22Rv1 (cell line): Measurements from ENCODE around the gene HPD.

Source experiments
- ZFX ChIP-seq: fragments of 450-650 bp; IDR thresholded peaks from 2 replicates; pipeline ENCODE4 v1.6.1; 2017; ENCODE audit warnings: antibody characterized with exemption, borderline replicate concordance
- TF ChIP-seq, protein P1 (sequence below): fragments of 450-650 bp; IDR thresholded peaks from 2 replicates; pipeline ENCODE4 v1.5.1; 2017; ENCODE audit warnings: mild to moderate bottlenecking

DNA sequence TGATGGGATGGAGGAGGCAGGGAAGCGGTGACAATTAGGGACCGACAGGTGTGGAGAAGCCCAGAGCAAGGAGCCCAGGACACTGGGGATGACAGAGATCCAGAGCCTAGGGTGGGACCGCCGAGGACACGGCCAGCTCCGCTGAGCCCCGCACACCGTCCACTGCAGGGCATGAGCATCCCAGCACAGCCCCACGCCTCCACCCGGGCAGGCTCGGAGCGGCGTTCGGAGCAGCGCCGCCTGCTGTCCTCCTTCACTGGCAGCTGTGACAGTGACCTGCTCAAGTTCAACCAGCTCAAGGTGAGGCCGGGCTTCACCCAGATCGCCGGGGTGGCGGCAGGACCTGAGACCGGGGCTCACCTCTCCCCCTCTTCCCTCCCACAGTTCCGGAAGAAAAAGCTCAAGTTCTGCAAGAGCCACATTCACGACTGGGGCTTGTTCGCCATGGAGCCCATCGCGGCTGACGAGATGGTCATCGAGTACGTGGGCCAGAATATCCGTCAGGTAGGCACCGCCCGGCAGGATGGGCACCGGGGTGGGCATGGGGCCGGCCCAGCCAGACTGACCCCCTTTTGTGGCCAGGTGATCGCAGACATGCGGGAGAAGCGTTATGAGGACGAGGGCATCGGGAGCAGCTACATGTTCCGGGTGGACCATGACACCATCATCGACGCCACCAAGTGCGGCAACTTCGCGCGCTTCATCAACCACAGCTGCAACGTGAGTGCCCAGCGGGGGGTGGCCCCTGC is 31.1 kb downstream of the HPD start:
- TF ChIP-seq, protein P1, sequence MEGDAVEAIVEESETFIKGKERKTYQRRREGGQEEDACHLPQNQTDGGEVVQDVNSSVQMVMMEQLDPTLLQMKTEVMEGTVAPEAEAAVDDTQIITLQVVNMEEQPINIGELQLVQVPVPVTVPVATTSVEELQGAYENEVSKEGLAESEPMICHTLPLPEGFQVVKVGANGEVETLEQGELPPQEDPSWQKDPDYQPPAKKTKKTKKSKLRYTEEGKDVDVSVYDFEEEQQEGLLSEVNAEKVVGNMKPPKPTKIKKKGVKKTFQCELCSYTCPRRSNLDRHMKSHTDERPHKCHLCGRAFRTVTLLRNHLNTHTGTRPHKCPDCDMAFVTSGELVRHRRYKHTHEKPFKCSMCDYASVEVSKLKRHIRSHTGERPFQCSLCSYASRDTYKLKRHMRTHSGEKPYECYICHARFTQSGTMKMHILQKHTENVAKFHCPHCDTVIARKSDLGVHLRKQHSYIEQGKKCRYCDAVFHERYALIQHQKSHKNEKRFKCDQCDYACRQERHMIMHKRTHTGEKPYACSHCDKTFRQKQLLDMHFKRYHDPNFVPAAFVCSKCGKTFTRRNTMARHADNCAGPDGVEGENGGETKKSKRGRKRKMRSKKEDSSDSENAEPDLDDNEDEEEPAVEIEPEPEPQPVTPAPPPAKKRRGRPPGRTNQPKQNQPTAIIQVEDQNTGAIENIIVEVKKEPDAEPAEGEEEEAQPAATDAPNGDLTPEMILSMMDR: no peak
- no peak for TF ChIP-seq ZFX
